Esophagus muscularis mucosa (tissue), 4 donors: ENCODE data around the gene MIOX. TPM values are rescaled to one million over a fixed set of nuclear protein-coding genes. Genes with fewer than 3 reads are reported as not detected.

Experiments
- DNase-seq: peaks from one replicate; pipeline ENCODE4 v3.0.0-alpha.2; 2017; ENCODE audit errors: extremely low spot score
- H3K27ac ChIP-seq, 4 donors: fragments of 200-600 bp; sonication (generic); replicated peaks in 1 of 4; 1 replicate in 3 of 4; 2 replicates in 1 of 4; pipeline ENCODE4 v1.5.1; 2016 to 2019; ENCODE audit warnings: mild to moderate bottlenecking in 1 of 4
- H3K27me3 ChIP-seq, 4 donors: fragments of 200-600 bp; sonication (generic); one replicate each; pipeline versions ENCODE4 v1.5.1 to v1.6.0; 2016 to 2019
- H3K36me3 ChIP-seq, 4 donors: fragments of 200-600 bp; sonication (generic); one replicate each; pipeline ENCODE4 v1.5.1; 2016 to 2019
- H3K4me1 ChIP-seq, 4 donors: fragments of 200-600 bp; sonication (generic); one replicate each; pipeline ENCODE4 v1.5.1; 2016 to 2019
- H3K4me3 ChIP-seq, 4 donors: fragments of 200-600 bp; sonication (generic); 1 replicate in 2 of 4; 2 replicates in 2 of 4; pipeline ENCODE4 v1.5.1; 2016 to 2019; ENCODE audit warnings: mild to moderate bottlenecking in 4 of 4, moderate library complexity in 1 of 4
- H3K9me3 ChIP-seq, 4 donors: fragments of 200-600 bp; sonication (generic); 1 replicate in 3 of 4; 2 replicates in 1 of 4; pipeline ENCODE4 v1.5.1; 2016 to 2019
- EP300 ChIP-seq: sonication (generic); formaldehyde crosslinking; IDR thresholded peaks from one replicate; pipeline ENCODE4 v1.6.1; 2017; ENCODE audit warnings: antibody characterized with exemption
- POLR2A ChIP-seq: fragments of 450-650 bp; IDR thresholded peaks from one replicate; pipeline ENCODE4 v1.6.1; 2017; ENCODE audit warnings: antibody characterized with exemption, moderate library complexity, mild to moderate bottlenecking, low read depth
- POLR2AphosphoS5 ChIP-seq, 2 donors: sonication (generic); formaldehyde crosslinking; IDR thresholded peaks; one replicate each; pipeline ENCODE4 v1.6.1; 2017; ENCODE audit warnings: antibody characterized with exemption in 2 of 2
- WGBS: methylation state at CpG from one replicate; pipeline ENCODE4 v1.1.5; 2018; 5-methylcytosine and 5-hydroxymethylcytosine counted together
- intact Hi-C: fragments of 100-400 bp; cut with DNase I; formaldehyde crosslinking; loops from one replicate; pipeline ENCODE4 v1.15.1; 2023
- total RNA-seq, 4 donors: library from RNA; depleted of rRNA; stranded (reverse); fragments of >200 nt; gene quantifications; one replicate each; pipeline versions ENCODE4 v1.1.0 to v1.2.1, GENCODE V29; 2016
- TF ChIP-seq, protein P1 (sequence below), 3 experiments: fragments of 200-600 bp in 2 of 3; fragments of 450-650 bp in 1 of 3; sonication (generic) in 2 of 3; IDR thresholded peaks; one replicate each; pipeline ENCODE4 v1.5.1; 2017 to 2019; ENCODE audit warnings: antibody characterized with exemption in 3 of 3, mild to moderate bottlenecking in 2 of 3, moderate library complexity in 1 of 3

The MIOX gene
- total RNA-seq, 4 donors from 2014 or later: not detected

GRCh38 chr22:50529416-50529896 is 42.8 kb downstream of the MIOX start:
- H3K9me3 ChIP-seq: no peaks in the 10 kb centered on the region
- no peaks in the 10 kb centered on the region for H3K36me3 ChIP-seq
- H3K4me3 ChIP-seq: peak overlapping the region; percentile 62 to 72 (median 63)
- H3K27me3 ChIP-seq: peaks cover 10 to 55% (median 37%) of the 10 kb centered on the region in 4 donors
- WGBS: no CpG with 5 or more reads among the region's 50 CpGs
- no peak for DNase-seq
- H3K27ac ChIP-seq: peak overlapping the region; percentile 79 to 93 (median 88)
- TF ChIP-seq POLR2AphosphoS5 (IDR thresholded peaks at IDR 0.05) (no peak), POLR2A (no peak), EP300 (no peak)
- intact Hi-C loops: loop anchor here (5.0 kb wide), 1 partner anchor 53 kb away; the partner anchor contains the start of gene CHKB
- H3K4me1 ChIP-seq: peaks cover 41 to 77% (median 68%) of the 10 kb centered on the region in 4 donors

DNA sequence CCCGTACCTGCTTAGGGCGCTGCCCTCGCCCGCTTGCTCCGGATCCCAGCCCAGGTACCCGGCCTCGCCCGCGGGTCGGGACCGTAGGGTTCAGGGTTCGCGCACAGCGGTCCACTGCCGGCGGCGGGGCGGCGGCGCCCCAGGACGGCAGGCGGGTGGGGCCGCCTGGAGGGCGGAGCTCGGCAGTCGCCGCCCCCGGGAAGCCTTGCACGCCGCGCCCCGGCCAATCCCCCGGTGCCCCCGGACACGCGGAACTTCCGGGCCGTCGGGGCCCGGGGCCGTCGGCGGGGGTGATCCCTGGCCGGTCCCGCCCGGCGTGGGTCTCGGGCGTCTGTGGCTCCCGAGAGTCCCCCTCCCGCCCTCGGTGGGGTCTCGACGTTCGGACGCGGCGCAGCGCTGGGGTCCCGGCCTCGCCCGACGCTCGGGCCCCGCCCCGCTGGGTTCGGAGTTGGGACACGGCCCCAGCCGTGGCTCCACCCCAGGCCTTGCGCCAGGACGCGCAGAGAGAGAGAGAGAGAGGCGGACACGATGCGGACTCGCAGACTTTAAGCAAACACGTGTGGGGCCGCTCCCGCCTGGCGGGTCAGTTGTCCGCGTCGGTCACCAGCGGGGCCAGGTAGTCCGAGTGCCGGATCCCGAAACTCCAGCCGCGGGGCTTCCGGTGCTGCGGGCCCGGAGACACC is 43.4 kb downstream of the MIOX start, which contains the start of gene TYMP:
Gene TYMP, minus strand, starts transcription at position 116 of the 683 bp plus-strand sequence. CDS start 303 bp downstream, outside the sequence.
- Histone ChIP-seq H3K4me3 (peak within 1 kb of the TSS; percentile 62 to 72 (median 63)), H3K36me3 (no peaks in the 10 kb centered on the region), H3K4me1 (peaks cover 35 to 71% (median 62%) of the 10 kb centered on the region in 4 donors), H3K27ac (peak within 1 kb of the TSS; percentile 79 to 93 (median 88)), H3K27me3 (peaks cover 10 to 60% (median 37%) of the 10 kb centered on the region in 4 donors), H3K9me3 (no peaks in the 10 kb centered on the region)
- WGBS: 6% methylated on average over 17 of the region's 92 CpGs
- DNase-seq: no peak
- TF ChIP-seq EP300 (no peak), POLR2AphosphoS5 (IDR thresholded peaks at IDR 0.05) (peak; percentile 61 to 80), POLR2A (peak; percentile 46)
- TF ChIP-seq, protein P1, sequence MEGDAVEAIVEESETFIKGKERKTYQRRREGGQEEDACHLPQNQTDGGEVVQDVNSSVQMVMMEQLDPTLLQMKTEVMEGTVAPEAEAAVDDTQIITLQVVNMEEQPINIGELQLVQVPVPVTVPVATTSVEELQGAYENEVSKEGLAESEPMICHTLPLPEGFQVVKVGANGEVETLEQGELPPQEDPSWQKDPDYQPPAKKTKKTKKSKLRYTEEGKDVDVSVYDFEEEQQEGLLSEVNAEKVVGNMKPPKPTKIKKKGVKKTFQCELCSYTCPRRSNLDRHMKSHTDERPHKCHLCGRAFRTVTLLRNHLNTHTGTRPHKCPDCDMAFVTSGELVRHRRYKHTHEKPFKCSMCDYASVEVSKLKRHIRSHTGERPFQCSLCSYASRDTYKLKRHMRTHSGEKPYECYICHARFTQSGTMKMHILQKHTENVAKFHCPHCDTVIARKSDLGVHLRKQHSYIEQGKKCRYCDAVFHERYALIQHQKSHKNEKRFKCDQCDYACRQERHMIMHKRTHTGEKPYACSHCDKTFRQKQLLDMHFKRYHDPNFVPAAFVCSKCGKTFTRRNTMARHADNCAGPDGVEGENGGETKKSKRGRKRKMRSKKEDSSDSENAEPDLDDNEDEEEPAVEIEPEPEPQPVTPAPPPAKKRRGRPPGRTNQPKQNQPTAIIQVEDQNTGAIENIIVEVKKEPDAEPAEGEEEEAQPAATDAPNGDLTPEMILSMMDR (IDR thresholded peaks at IDR 0.05): no peak
- intact Hi-C loops: loop anchor here (5.0 kb wide), 1 partner anchor 52 kb away; the partner anchor contains the start of gene CHKB

DNA sequence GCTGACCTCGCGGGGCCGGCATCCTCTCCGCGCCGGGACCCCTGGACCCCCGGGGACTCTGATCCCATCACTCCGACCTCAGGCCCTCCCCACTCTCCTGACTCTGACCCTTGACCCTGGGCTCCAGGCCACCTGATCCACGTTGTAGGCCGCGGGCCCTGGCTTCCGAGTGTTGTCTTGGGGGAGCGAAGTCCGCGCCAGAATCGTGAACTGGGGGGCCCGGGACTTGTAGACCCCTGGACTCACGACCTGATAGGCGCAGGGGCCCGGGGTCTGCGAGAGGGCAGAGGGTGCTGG is 43.9 kb downstream of the MIOX start:
- H3K27me3 ChIP-seq: peaks cover 10 to 65% (median 37%) of the 10 kb centered on the region in 4 donors
- whole genome bisulfite sequencing: no CpG with 5 or more reads among the region's 21 CpGs
- TF ChIP-seq EP300: no peak
- TF ChIP-seq, protein P1 (IDR thresholded peaks at IDR 0.05): no peak
- no peak for TF ChIP-seq POLR2AphosphoS5 (IDR thresholded peaks at IDR 0.05)
- TF ChIP-seq POLR2A: no peak
- peak overlapping the region; percentile 79 to 93 (median 88) for H3K27ac ChIP-seq
- H3K36me3 ChIP-seq: no peaks in the 10 kb centered on the region
- H3K4me3 ChIP-seq: peak overlapping the region; percentile 62 to 72 (median 63)
- no peaks in the 10 kb centered on the region for H3K9me3 ChIP-seq
- intact Hi-C loops: no loop called here
- no peak for DNase-seq
- peaks cover 35 to 68% (median 61%) of the 10 kb centered on the region in 4 donors for H3K4me1 ChIP-seq

DNA sequence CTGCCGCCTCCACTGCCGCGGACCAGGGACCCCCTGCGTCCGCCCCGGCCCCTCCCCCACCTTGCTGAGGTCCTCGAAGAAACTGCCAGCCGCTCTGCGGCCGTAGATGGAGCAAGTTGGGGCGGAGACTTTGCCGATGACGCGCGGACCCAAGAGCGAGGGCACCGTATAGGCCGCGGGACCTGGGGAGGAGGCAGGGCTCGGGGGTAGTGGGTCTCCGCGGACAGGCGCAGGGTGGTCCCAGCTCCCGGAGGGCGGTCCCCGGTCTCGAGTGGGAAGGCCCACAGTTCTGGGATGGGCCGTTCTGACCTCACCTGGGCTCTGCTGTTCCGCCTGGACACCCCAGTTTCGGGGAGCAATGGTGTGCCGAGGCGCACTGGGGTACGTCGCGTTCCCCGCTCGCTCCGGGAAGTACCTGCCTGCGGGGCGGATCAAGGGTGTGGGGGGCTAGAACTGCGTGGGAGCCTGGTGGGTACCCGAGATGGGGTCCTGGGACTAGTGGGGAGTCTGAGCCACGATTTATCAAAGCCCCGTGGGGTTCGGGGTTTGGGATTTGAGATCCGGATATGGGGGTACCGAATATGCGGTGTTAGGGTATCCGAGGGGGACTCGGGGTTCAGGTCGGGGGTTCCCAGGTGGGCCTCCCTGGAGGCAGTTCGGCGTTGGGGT is 44.4 kb downstream of the MIOX start:
- H3K36me3 ChIP-seq: no peaks in the 10 kb centered on the region
- TF ChIP-seq EP300 (no peak), POLR2A (peak; percentile 76), POLR2AphosphoS5 (IDR thresholded peaks at IDR 0.05) (peak; percentile 82 to 85)
- TF ChIP-seq, protein P1 (IDR thresholded peaks at IDR 0.05): no peak
- WGBS: no CpG with 5 or more reads among the region's 53 CpGs
- no peak for DNase-seq
- peaks cover 10 to 70% (median 37%) of the 10 kb centered on the region in 4 donors for H3K27me3 ChIP-seq
- H3K4me1 ChIP-seq: peaks cover 35 to 64% (median 59%) of the 10 kb centered on the region in 4 donors
- intact Hi-C loops: no loop called here
- H3K9me3 ChIP-seq: no peaks in the 10 kb centered on the region
- H3K27ac ChIP-seq: peak overlapping the region; percentile 79 to 93 (median 88)
- peak overlapping the region; percentile 62 to 72 (median 63) for H3K4me3 ChIP-seq

- Histone ChIP-seq H3K4me3 (peak overlapping the region; percentile 62 to 72 (median 63)), H3K9me3 (no peaks in the 10 kb centered on the region), H3K36me3 (no peaks in the 10 kb centered on the region), H3K4me1 (peaks cover 31 to 58% (median 53%) of the 10 kb centered on the region in 4 donors), H3K27me3 (peaks cover 10 to 76% (median 37%) of the 10 kb centered on the region in 4 donors), H3K27ac (peak overlapping the region; percentile 79 to 93 (median 88))
- DNase-seq: no peak
- intact Hi-C loops: no loop called here
- WGBS: no CpG with 5 or more reads among the region's 44 CpGs
- TF ChIP-seq EP300 (no peak), POLR2AphosphoS5 (IDR thresholded peaks at IDR 0.05) (no peak), POLR2A (no peak)
- TF ChIP-seq, protein P1 (IDR thresholded peaks at IDR 0.05): no peak
These were observed 44.9 kb downstream of the MIOX start for GRCh38 chr22:50531546-50531961.
